SIG-M5 treated with dmso at 0.1 percent for 504 hours (cell line): ENCODE measurements around the gene MYLK.

Source experiments
- DNase-seq: peaks from one replicate; lab custom pipeline; 2025; ENCODE audit not compliant: unreplicated experiment; lab: John Stamatoyannopoulos, UW

The MYLK gene

GRCh38 chr3:123652342-123652984, 231.7 kb downstream of the MYLK start:
- peak; percentile 57 for DNase-seq

GRCh38 chr3:123651449-123652341, 232.4 kb downstream of the MYLK start:
- peak; percentile 18 for DNase-seq

GRCh38 chr3:123650101-123650500, 234.0 kb downstream of the MYLK start:
- no peak for DNase-seq

GRCh38 chr3:123648696-123649405, 235.3 kb downstream of the MYLK start:
- DNase-seq: no peak

GRCh38 chr3:123644358-123644757, 239.8 kb downstream of the MYLK start:
- DNase-seq: no peak

DNA sequence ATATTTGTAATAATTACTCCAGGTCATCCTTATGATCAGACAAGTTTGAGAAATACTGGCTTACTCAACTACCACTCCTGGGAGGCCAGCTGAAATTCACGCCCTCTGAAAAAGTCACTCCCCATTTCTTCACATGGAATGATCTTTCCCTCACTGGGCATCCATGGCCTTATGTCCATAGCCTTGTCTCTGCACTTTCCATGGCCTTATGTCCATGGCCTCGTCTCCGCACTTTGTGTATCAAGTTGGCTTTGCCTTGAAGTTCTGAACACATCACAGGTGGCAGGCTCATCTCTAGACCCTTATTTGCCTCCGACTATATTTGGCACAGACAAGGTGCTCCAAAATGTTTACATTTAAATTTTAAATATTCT, 241.2 kb downstream of the MYLK start:
- no peak for DNase-seq

- peak; percentile 92 for DNase-seq
These were observed 241.8 kb downstream of the MYLK start for GRCh38 chr3:123642182-123642956.

- DNase-seq: no peak
These were observed 242.6 kb downstream of the MYLK start for GRCh38 chr3:123641505-123641904.

- DNase-seq: no peak
These were observed 243.2 kb downstream of the MYLK start for GRCh38 chr3:123640740-123641462.

GRCh38 chr3:123640311-123640710, 243.8 kb downstream of the MYLK start:
- no peak for DNase-seq

- no peak for DNase-seq
These were observed 245.0 kb downstream of the MYLK start for GRCh38 chr3:123638936-123639689.

GRCh38 chr3:123637841-123638240, 246.3 kb downstream of the MYLK start:
- no peak for DNase-seq

GRCh38 chr3:123637131-123637530, 247.0 kb downstream of the MYLK start:
- DNase-seq: no peak

- no peak for DNase-seq
These were observed 247.7 kb downstream of the MYLK start for GRCh38 chr3:123636431-123636841.

DNA sequence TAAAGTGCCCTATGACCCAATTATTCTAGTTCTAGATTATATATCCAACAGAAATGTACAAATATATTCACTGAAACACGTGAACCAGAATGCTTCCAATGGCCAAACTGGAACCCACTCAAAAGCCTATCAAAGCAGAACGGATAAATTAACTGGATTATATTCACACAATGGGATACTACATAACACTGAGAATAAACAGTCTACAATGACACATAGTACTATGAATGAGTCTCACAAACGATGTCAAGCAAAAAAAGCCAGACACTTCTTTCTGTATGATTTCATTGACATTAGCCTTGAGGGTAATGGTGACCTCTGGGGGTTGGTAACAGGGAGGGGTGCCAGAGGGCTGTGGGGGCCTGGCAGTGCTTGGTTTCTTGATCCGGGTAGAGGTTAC, 248.4 kb downstream of the MYLK start:
- no peak for DNase-seq

GRCh38 chr3:123635217-123635616, 248.9 kb downstream of the MYLK start:
- DNase-seq: no peak

DNA sequence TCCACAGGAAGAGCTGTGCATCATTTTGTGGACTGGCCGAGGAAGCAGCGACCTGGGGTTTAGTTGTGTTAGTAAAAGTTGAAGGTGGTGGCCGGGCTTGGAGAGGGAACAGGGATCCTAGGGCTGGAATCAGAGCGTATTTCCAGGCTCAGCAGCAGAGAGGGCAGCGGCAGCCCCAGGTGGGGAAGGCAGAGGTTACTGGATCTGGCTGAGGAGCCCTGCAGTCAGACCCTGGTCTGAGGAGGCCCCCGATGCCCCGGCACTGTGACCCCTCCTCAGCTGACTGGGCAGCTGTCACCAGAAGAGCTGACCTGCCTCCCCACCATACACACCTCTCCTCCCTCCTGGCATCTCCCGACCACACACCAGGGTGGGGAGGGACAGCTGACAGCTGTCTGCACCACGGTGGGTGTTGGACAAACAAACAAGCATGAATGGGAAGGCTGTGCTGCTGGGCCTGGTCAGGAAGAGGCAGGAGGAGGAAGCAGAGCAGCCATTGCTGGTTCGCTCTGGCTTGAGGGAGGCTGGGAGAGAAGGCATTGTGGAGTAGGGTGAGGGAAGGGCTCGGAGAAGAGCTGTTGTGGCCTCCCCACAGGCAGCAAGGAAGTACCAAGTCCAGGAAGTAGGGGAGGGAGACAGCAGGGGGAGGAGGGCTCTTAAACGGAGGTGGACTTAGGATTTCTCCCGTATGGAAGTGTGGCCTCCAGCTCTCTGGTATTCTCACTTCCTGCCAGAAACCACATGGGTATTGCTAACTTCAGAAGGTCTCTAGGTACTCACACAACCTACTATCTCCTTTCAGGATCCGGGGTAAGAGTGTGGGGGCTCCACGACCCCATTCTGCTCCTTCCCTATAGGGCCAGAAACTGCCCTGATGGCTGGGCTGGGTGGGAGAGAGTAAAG, 249.7 kb downstream of the MYLK start:
- DNase-seq: no peak

- no peak for DNase-seq
These were observed 250.6 kb downstream of the MYLK start for GRCh38 chr3:123633530-123633929.
